Activated T-cell treated with anti-CD3 and anti-CD28 coated beads, Interleukin-2, amount 50 U/mL, for 48 hours (primary cell): ENCODE measurements around the gene MTA3.
A peak's percentile ranks its signal among the peaks of the same experiment; 100 is the strongest.
"Not testable (repeated sequence)": the region's sequence is repeated elsewhere in the genome, so short reads cannot be mapped to it uniquely, and the experiment has no call there.

ENCODE experiments used
- DNase-seq, 2 experiments: peaks; one replicate each; pipeline ENCODE4 v3.0.0-alpha.2; 2020

Gene MTA3

GRCh38 chr2:42614838-42615237 lies 46.4 kb downstream of the MTA3 start:
- DNase-seq: no peak

GRCh38 chr2:42618116-42618515 lies 49.7 kb downstream of the MTA3 start:
- DNase-seq: no peak

- no peak for DNase-seq
Measured at GRCh38 chr2:42618972-42619371, 50.5 kb downstream of the MTA3 start.

GRCh38 chr2:42621626-42622025 lies 53.2 kb downstream of the MTA3 start:
- DNase-seq: not testable (repeated sequence)

- no peak for DNase-seq
Measured at GRCh38 chr2:42622943-42623676, 54.7 kb downstream of the MTA3 start.

- DNase-seq: no peak
Measured at GRCh38 chr2:42624047-42624446, 55.6 kb downstream of the MTA3 start.

- DNase-seq: not testable (repeated sequence)
Measured at GRCh38 chr2:42628024-42628423, 59.6 kb downstream of the MTA3 start.

GRCh38 chr2:42636934-42637333 lies 68.5 kb downstream of the MTA3 start:
- no peak for DNase-seq

- DNase-seq: no peak
Measured at GRCh38 chr2:42638080-42638784, 69.8 kb downstream of the MTA3 start.

GRCh38 chr2:42639340-42640077 lies 71.1 kb downstream of the MTA3 start:
- DNase-seq: no peak

GRCh38 chr2:42640261-42640660 lies 71.8 kb downstream of the MTA3 start:
- DNase-seq: no peak

GRCh38 chr2:42642371-42642770 lies 73.9 kb downstream of the MTA3 start:
- not testable (repeated sequence) for DNase-seq

GRCh38 chr2:42645551-42645950 lies 77.1 kb downstream of the MTA3 start:
- DNase-seq: no peak

GRCh38 chr2:42648796-42649195 lies 80.4 kb downstream of the MTA3 start:
- DNase-seq: no peak

- no peak for DNase-seq
Measured at GRCh38 chr2:42651057-42651456, 82.6 kb downstream of the MTA3 start.

GRCh38 chr2:42652086-42652485 lies 83.7 kb downstream of the MTA3 start:
- no peak for DNase-seq

GRCh38 chr2:42653039-42653438 lies 84.6 kb downstream of the MTA3 start:
- no peak for DNase-seq

- DNase-seq: no peak
Measured at GRCh38 chr2:42653908-42654445, 85.5 kb downstream of the MTA3 start.

GRCh38 chr2:42658306-42658705 lies 89.9 kb downstream of the MTA3 start:
- DNase-seq: no peak

GRCh38 chr2:42659609-42660008 lies 91.2 kb downstream of the MTA3 start:
- DNase-seq: no peak

- peak; percentile 57 to 63 for DNase-seq
Measured at GRCh38 chr2:42663106-42663780, 94.8 kb downstream of the MTA3 start.

GRCh38 chr2:42663828-42664227 lies 95.4 kb downstream of the MTA3 start:
- no peak for DNase-seq
